Measurements from ENCODE around the gene AARS2. TPM values are rescaled to one million over a fixed set of nuclear protein-coding genes. Genes with fewer than 3 reads are reported as not detected.
A peak's percentile ranks its signal among the peaks of the same experiment; 100 is the strongest.

The AARS2 gene
- total and polyA plus RNA-seq, 2 of the 4 experiments (the other 2 are of a cell fraction), result 9.1 to 10.4 TPM

GRCh38 chr6:44255105-44255808 lies 57.9 kb downstream of the AARS2 start:
- peak overlapping the region; percentile 24; the same call in 1 of the 2 replicates for H3K23ac ChIP-seq (ENCODE audit: low read depth, low read length)
- H3K36me3 ChIP-seq (ENCODE audit: control insufficient read depth, insufficient read depth, low read length), result peaks cover 54% of the 10 kb centered on the region
- no peak for DNase-seq
- H2AK9ac ChIP-seq (replicated peaks; ENCODE audit: low read depth, low read length, poor library complexity), result no peak overlapping the region
- no peak overlapping the region for H2BK20ac ChIP-seq (ENCODE audit: low read depth, low read length)
- H3K9ac ChIP-seq (ENCODE audit: low read depth, low read length), result no peak overlapping the region
- H3K14ac ChIP-seq (replicated peaks; ENCODE audit: low read depth, low read length), result no peak overlapping the region
- H3K18ac ChIP-seq (ENCODE audit: low read depth, low read length), result no peak overlapping the region
- H3K4me2 ChIP-seq (ENCODE audit: low read depth, low read length), result no peak overlapping the region
- no peak overlapping the region for H3K4ac ChIP-seq (ENCODE audit: low read depth, low read length)
- H3K4me1 ChIP-seq (ENCODE audit: control insufficient read depth, insufficient read depth, low read length), result peaks cover 8% of the 10 kb centered on the region
- H3K9me3 ChIP-seq (ENCODE audit: control insufficient read depth, insufficient read depth, low read length), result no peaks in the 10 kb centered on the region
- H2BK15ac ChIP-seq (ENCODE audit: low read depth, low read length), result no peak overlapping the region
- H4K8ac ChIP-seq (ENCODE audit: low read depth in 2 of 2, low read length in 2 of 2), result no peak overlapping the region
- H2BK5ac ChIP-seq (ENCODE audit: low read depth, low read length, poor library complexity, severe bottlenecking), result no peak overlapping the region
- dilution Hi-C loops (cut with HindIII; ENCODE audit: low sequenced_read_pairs, unreplicated experiment), result no loop called here
- H4K91ac ChIP-seq (ENCODE audit: insufficient read depth, low read depth, low read length), result no peak overlapping the region
- no TSS peak for BruUV-seq (replicated peaks)
- H2AFZ ChIP-seq (replicated peaks; ENCODE audit: low read length, poor library complexity), result no peak overlapping the region
- H4K20me1 ChIP-seq (ENCODE audit: insufficient read depth, low read length), result peaks cover 64% of the 10 kb centered on the region
- intact Hi-C loops (cut with micrococcal nuclease), result no loop called here
- no peak overlapping the region for H3K27ac ChIP-seq (ENCODE audit: insufficient read depth, low read length)
- ATAC-seq (ENCODE audit: low read depth), result no peak
- H3K56ac ChIP-seq (ENCODE audit: extremely low read depth, insufficient read depth, low read length), result no peak overlapping the region
- in situ Hi-C loops (cut with MboI; ENCODE audit: low sequenced_read_pairs), result no loop called here
- H3K79me1 ChIP-seq (ENCODE audit: low read depth in 1 of 2, low read length in 2 of 2), result peaks cover 19 to 67% of the 10 kb centered on the region in 2 experiments
- no peak overlapping the region for H2AK5ac ChIP-seq (ENCODE audit: low read depth, low read length)
- POLR2A ChIA-PET (ENCODE audit: unreplicated experiment), result interaction anchor here (0.7 kb wide), 1 partner anchor 9 kb away, joined by 4 read pairs; the partner anchor contains the start of gene HSP90AB1
- H4K5ac ChIP-seq (ENCODE audit: low read depth, low read length), result no peak overlapping the region
- no peak overlapping the region for H3K4me3 ChIP-seq (ENCODE audit: insufficient read depth, low read depth, low read length)
- CTCF ChIA-PET, result interaction anchor here (1.4 kb wide), 1 partner anchor 18 kb away, joined by 4 read pairs; no protein-coding TSS in a partner anchor
- H3K27me3 ChIP-seq (ENCODE audit: control insufficient read depth, insufficient read depth, low read length), result no peaks in the 10 kb centered on the region
- no peak overlapping the region for H2BK120ac ChIP-seq (ENCODE audit: low read depth, low read length)
- 80% methylated on average over 4 of the region's 16 CpGs; no CpG with 5 or more reads in 1 of the 2 experiments for WGBS, 2 experiments (ENCODE audit: extremely low coverage in 2 of 2, insufficient read length in 1 of 2)
- H3K9me1 ChIP-seq (ENCODE audit: insufficient read depth, low read length), result peaks cover 9% of the 10 kb centered on the region; the same call in 1 of the 2 replicates
- no peak for TF ChIP-seq SMC3 (IDR thresholded peaks at IDR 0.05; ENCODE audit: low read depth, low read length)
- no peak for TF ChIP-seq MAFK (IDR thresholded peaks at IDR 0.05; ENCODE audit: low read depth, low read length)
- TF ChIP-seq POLR2A (IDR thresholded peaks at IDR 0.05; ENCODE audit: low read depth, low read length), result peak; percentile 41

All from IMR-90 (cell line).